ENCODE measurements around the gene DPP9. TPM values are rescaled to one million over a fixed set of nuclear protein-coding genes. Genes with fewer than 3 reads are reported as not detected.
A peak's percentile ranks its signal among the peaks of the same experiment; 100 is the strongest.

DPP9 gene
- total and polyA plus RNA-seq, 2 of the 13 experiments (the other 11 are each of a cell fraction or from before 2014, with no cell fraction given): 8.4 to 25.8 TPM

DNA sequence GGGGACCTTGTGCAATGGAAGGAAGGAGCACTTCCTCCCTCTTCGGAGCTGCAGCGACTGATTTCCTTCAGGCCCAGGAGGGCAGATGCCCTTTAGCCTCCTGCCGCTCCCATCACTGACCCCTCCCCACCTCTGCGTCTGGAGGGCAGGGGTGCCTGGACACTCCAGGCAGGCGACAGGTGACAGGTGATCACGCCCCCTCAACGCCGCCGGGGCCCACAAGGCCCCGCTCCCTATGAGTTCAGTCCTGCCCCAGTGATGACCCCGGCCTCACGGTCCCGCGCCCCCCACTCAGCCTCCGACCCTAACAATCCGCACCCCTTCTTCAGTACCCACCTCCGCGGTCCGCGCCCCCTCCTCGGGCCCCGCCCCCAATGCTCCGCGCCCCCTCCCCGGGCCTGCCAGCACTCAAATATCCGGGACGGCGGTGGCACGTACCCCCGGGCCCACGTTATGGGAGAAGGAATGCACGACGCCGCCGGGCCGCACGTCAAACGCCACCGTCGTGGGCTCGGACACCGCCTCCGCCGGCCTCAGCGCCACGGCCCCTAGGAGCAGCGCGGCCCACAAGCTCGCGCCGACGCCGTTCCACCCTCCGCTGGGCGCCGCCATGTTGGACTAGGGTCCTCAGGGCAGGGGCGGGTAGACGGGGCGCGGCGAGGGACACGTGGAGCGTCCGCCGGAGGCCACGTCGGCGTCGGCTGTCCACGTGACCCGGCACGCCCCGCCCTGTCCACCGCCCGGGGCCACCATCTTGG is 53.7 kb downstream of the DPP9 start, which contains the start of gene MYDGF (continued):
- TF ChIP-seq, protein P1, sequence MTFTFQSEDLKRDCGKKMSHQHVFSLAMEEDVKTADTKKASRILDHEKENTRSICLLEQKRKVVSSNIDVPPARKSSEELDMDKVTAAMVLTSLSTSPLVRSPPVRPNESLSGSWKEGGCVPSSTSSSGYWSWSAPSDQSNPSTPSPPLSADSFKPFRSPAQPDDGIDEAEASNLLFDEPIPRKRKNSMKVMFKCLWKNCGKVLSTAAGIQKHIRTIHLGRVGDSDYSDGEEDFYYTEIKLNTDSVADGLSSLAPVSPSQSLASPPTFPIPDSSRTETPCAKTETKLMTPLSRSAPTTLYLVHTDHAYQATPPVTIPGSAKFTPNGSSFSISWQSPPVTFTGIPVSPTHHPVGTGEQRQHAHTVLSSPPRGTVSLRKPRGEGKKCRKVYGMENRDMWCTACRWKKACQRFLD (CRISPR knock-in tag; IDR thresholded peaks at IDR 0.05; ENCODE audit: borderline replicate concordance): no peak
- TF ChIP-seq SP1 (IDR thresholded peaks at IDR 0.05) (no peak), SP1 (CRISPR knock-in tag; IDR thresholded peaks at IDR 0.05) (peak; percentile 93), MAFG (CRISPR knock-in tag; IDR thresholded peaks at IDR 0.05) (no peak), PAXIP1 (CRISPR knock-in tag; conservative IDR thresholded peaks at IDR 0.05) (no peak), NR0B2 (CRISPR knock-in tag; IDR thresholded peaks at IDR 0.05) (peak; percentile 88; the same call in 1 of the 2 replicates), ZNF552 (CRISPR knock-in tag; IDR thresholded peaks at IDR 0.05; ENCODE audit: borderline replicate concordance) (no peak), AGO1 (IDR thresholded peaks at IDR 0.05; ENCODE audit: low read depth, low read length, poor library complexity, severe bottlenecking) (no peak), ZNF572 (CRISPR knock-in tag; IDR thresholded peaks at IDR 0.05) (no peak), ATM (IDR thresholded peaks at IDR 0.05; ENCODE audit: borderline replicate concordance) (no peak), IRX3 (CRISPR knock-in tag; IDR thresholded peaks at IDR 0.05; ENCODE audit: borderline replicate concordance, low read depth) (no peak), ARHGAP35 (CRISPR knock-in tag; IDR thresholded peaks at IDR 0.05; ENCODE audit: borderline replicate concordance) (peak; percentile 61), ZNF781 (CRISPR knock-in tag; IDR thresholded peaks at IDR 0.05; ENCODE audit: borderline replicate concordance, not compliant biosample characterization) (no peak), ZNF101 (CRISPR knock-in tag; IDR thresholded peaks at IDR 0.05; ENCODE audit: borderline replicate concordance, low read depth) (no peak), SP4 (CRISPR knock-in tag; IDR thresholded peaks at IDR 0.05) (peak; percentile 91), HOXD1 (CRISPR knock-in tag; IDR thresholded peaks at IDR 0.05) (no peak), HOXA3 (CRISPR knock-in tag; IDR thresholded peaks at IDR 0.05) (peak; percentile 96), ZNF850 (CRISPR knock-in tag; conservative IDR thresholded peaks at IDR 0.05) (no peak), ZNF230 (CRISPR knock-in tag; IDR thresholded peaks at IDR 0.05) (peak; percentile 28)
- TF ChIP-seq, protein P2, sequence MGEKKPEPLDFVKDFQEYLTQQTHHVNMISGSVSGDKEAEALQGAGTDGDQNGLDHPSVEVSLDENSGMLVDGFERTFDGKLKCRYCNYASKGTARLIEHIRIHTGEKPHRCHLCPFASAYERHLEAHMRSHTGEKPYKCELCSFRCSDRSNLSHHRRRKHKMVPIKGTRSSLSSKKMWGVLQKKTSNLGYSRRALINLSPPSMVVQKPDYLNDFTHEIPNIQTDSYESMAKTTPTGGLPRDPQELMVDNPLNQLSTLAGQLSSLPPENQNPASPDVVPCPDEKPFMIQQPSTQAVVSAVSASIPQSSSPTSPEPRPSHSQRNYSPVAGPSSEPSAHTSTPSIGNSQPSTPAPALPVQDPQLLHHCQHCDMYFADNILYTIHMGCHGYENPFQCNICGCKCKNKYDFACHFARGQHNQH (CRISPR knock-in tag; IDR thresholded peaks at IDR 0.05): no peak
- TF ChIP-seq, protein P3, sequence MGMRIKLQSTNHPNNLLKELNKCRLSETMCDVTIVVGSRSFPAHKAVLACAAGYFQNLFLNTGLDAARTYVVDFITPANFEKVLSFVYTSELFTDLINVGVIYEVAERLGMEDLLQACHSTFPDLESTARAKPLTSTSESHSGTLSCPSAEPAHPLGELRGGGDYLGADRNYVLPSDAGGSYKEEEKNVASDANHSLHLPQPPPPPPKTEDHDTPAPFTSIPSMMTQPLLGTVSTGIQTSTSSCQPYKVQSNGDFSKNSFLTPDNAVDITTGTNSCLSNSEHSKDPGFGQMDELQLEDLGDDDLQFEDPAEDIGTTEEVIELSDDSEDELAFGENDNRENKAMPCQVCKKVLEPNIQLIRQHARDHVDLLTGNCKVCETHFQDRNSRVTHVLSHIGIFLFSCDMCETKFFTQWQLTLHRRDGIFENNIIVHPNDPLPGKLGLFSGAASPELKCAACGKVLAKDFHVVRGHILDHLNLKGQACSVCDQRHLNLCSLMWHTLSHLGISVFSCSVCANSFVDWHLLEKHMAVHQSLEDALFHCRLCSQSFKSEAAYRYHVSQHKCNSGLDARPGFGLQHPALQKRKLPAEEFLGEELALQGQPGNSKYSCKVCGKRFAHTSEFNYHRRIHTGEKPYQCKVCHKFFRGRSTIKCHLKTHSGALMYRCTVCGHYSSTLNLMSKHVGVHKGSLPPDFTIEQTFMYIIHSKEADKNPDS (CRISPR knock-in tag; IDR thresholded peaks at IDR 0.05): no peak
